Activated CD4-positive, alpha-beta memory T cell treated with anti-CD3 and anti-CD28 coated beads for 36 hours (primary cell): ENCODE results near the gene PDLIM5. TPM values are rescaled to one million over a fixed set of nuclear protein-coding genes. Genes with fewer than 3 reads are reported as not detected.

Experiments used
- total RNA-seq, 2 experiments: library from RNA; stranded (reverse); gene quantifications; one replicate each; pipeline ENCODE4 v1.2.3, GENCODE V29; 2021

PDLIM5 gene
- total RNA-seq, 2 experiments from 2014 or later = 23.8 to 26.3 TPM

Other genes starting within 250 kb of the PDLIM5 start
- gene SMARCAD1, start 244.1 kb upstream of the PDLIM5 start, total RNA-seq = 10 to 100 TPM; 26.5 to 28.0 TPM
- under 1 TPM in 1 of 2 experiments, not detected in 1; 0.34 TPM for gene HPGDS, start 109.1 kb upstream of the PDLIM5 start, total RNA-seq